SH-SY5Y (cell line): ENCODE measurements around the gene PHF20.

ENCODE experiments used
- GATA2 ChIP-seq: IDR thresholded peaks from 2 replicates; pipeline ENCODE4 v1.6.1; 2011; ENCODE audit warnings: mild to moderate bottlenecking, low read depth, low read length
- GATA3 ChIP-seq: IDR thresholded peaks from 2 replicates; pipeline ENCODE4 v1.6.1; 2011; ENCODE audit warnings: low read depth, mild to moderate bottlenecking, low read length, moderate library complexity

PHF20 gene

DNA sequence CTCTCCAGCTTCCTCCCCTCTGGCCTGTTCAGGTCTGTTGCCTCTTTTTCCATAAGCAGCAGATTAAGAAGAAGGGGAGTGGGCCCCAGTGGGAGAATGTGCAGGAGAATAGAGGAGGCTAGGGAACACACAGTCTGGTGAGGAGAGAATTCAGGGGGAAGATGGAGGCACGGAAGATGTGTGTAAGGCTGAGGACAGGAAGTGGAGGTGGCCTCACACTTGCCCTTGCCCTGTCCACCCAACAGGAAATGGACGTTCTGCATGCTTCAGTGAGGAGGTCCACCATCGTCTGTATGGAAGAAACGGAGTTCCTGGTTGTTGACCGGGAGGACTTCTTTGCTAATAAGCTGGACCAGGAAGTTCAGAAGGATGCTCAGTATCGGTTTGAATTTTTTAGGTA, 212.6 kb downstream of the PHF20 start:
- TF ChIP-seq GATA2 (no peak), GATA3 (no peak)

DNA sequence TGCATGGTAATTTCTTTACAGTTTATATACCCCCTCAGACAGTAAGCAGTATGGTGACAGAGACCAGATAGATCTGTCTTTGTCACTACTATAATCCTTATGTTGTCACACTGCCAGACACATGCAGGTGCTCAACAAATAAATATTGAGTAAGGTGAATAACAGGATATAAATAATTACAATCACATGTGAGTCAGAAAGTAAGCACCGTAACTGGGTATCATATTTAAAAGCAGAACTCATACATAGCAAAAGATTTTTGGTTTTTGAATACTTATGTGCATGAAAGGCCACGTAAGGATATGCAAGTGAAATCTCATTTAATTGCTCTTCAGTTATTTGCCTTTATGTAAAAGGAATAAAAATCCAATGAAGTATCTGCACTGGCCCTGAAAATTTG, 214.0 kb downstream of the PHF20 start:
- TF ChIP-seq GATA3 (no peak), GATA2 (no peak)

DNA sequence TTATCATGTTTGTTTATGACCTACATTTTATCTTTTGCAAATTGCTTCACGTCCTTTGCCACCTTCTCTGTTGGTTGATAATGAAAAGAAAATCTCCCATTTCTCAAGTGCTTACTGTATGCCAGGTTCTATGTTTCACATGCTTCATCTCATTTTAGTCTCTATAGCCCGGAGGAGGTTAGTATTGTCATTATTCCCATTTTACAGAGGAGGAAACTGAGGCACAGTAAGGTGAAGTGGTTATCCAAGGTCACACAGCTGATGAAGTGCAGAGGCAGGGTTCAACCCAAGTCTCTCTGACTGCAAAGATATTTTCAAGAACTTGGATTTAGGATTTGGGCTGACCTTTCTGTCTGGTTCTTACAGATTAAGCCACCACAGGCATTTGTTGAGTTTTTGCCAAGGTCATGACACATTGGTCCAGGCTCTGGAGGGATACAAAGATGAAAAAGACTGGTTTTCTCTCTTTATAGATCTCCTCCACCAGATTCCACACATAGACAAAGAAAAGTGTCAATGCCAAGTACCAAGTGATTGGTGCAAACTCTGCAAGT, 217.2 kb downstream of the PHF20 start:
- TF ChIP-seq GATA2 = no peak
- TF ChIP-seq GATA3 = no peak

DNA sequence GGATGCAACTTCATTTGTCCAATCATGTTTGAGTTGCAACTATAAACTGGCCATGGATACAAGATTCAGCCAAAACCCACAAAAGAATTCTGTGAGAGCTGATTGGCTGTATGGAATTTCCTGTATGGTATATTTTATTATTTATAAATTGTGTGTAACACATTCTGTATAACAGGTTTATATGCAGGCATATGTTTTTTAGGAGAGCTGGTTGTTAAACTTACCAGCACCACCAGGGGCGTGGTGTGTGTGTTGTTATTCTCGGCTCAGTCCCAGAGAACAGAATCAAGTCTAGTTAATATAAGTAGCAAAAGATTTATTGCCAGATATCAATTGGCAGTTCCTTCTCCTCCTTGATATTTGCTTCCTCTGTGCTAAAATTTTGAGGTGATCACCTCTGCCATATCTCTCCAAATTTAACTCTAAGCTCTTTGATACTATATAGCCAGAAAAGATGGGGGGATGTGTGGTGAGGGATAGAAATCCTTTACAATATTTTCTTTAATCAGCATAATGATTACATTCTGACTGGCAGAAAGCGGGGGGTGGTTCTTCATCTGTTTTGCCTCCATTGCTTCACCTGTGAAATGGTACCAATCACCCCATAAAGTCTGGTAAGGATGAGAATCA, 219.4 kb downstream of the PHF20 start:
- TF ChIP-seq GATA2 = no peak
- no peak for TF ChIP-seq GATA3

DNA sequence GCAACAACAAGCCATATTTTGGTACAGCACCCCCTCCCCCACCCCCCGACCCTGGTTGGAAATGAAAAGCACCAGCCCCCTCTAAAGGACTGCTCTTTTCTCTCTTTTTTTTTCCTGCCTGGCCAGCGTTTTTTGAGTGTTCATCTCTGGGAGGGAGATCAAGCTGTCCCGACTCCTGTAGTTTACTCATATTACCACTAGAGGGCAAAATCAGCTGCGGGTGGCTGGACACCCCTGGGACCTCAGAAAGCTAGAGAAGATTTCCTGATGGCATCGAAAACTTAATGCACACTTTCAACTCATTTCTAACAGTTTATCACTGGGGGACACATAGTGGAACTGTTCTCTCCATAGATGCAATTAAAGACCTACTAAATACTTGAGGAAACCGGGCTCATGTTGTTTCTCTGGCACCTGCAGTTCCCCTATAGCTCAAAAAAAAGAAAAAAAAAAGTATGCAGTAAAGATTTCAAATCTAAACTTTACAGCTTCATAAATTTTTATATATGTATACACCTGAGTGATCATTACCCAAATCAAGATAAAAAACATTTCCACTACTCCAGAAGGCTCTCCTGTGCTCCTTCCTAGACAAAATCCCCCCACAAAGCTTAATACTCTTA, 221.0 kb downstream of the PHF20 start:
- TF ChIP-seq GATA2 = no peak
- TF ChIP-seq GATA3 = no peak

DNA sequence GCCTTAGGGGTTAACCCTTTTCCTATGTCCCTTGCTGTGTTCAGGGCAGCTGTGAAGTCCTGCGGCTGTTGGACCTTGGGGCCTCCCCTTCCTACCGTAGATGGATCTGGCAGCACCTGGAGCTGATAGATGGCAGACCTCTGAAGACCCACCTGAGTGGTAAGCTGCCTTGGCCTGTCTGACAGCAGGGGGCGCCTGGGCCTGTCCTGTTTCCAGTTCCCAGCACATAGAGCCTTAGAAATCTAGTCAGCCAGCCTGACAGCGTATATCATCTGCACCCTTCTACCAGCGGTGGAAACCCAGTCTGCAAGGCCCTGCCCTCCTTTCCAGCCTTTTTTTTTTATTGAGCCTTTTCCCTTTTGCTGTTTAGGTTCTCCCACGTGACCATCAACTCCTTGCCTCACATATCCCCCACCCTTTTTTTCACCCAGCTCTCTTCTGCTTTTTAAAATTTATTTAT, 223.2 kb downstream of the PHF20 start:
- TF ChIP-seq GATA2 (no peak), GATA3 (no peak)
